K562 (cell line): ENCODE measurements around the gene LY6G6C. TPM values are rescaled to one million over a fixed set of nuclear protein-coding genes. Genes with fewer than 3 reads are reported as not detected.

Experiments used
- FOXM1 ChIP-seq, 2 experiments: fragments of 450-650 bp in 1 of 2; sonication (generic) in 1 of 2; formaldehyde crosslinking in 1 of 2; IDR thresholded peaks; 2 replicates each; pipeline versions ENCODE4 v1.6.1 to v1.9.0; 2017 to 2022; ENCODE audit warnings: low read depth in 2 of 2, mild to moderate bottlenecking in 2 of 2, missing genetic modification reagents in 1 of 2, moderate library complexity in 1 of 2
- HSF4 ChIP-seq: fragments of 250-450 bp; sonication (Bioruptor Pico); IDR thresholded peaks from 2 replicates; pipeline ENCODE4 v2.1.2; 2022; ENCODE audit warnings: mild to moderate bottlenecking, moderate library complexity, borderline replicate concordance
- MEF2A ChIP-seq: IDR thresholded peaks from 2 replicates; pipeline ENCODE4 v1.6.1; 2011; ENCODE audit warnings: low read depth, mild to moderate bottlenecking, low read length, moderate library complexity; ENCODE audit not compliant: control insufficient read depth
- MYNN ChIP-seq, 2 experiments: sonication (generic); formaldehyde crosslinking in 1 of 2; IDR thresholded peaks; 2 replicates each; pipeline versions ENCODE4 v1.5.0 to v1.6.1; 2016 to 2020; ENCODE audit warnings: antibody characterized with exemption in 1 of 2, missing genetic modification reagents in 1 of 2
- NRF1 ChIP-seq, 2 experiments: fragments of 450-650 bp; IDR thresholded peaks in 1 of 2; conservative IDR thresholded peaks in 1 of 2; 2 replicates each; pipeline ENCODE4 v1.6.1; 2014; ENCODE audit warnings: mild to moderate bottlenecking in 2 of 2
- PTTG1 ChIP-seq: fragments of 450-650 bp; IDR thresholded peaks from 2 replicates; pipeline ENCODE4 v1.6.1; 2016; ENCODE audit warnings: low read depth, mild to moderate bottlenecking, missing genetic modification characterization, missing compliant biosample characterization
- SRF ChIP-seq, 2 experiments: fragments of 250-450, 450-650 bp in 1 of 2; sonication (Bioruptor Pico) in 1 of 2; sonication (generic) in 1 of 2; formaldehyde crosslinking; IDR thresholded peaks; 2 replicates each; pipeline versions ENCODE4 v1.5.0 to v1.5.1; 2020 to 2022; ENCODE audit warnings: mild to moderate bottlenecking in 1 of 2, missing genetic modification reagents in 1 of 2
- SUPT5H ChIP-seq: fragments of 450-650 bp; IDR thresholded peaks from 2 replicates; pipeline ENCODE4 v1.6.1; 2016
- TAF7 ChIP-seq: fragments of 450-650 bp; IDR thresholded peaks from 2 replicates; pipeline ENCODE4 v1.6.1; 2016; ENCODE audit warnings: missing genetic modification characterization, missing compliant biosample characterization
- ZNF121 ChIP-seq: sonication (generic); formaldehyde crosslinking; conservative IDR thresholded peaks from 2 replicates; pipeline ENCODE4 v1.8.0; 2022; ENCODE audit warnings: missing genetic modification reagents
- polyA plus RNA-seq, 8 experiments: library from polyadenylated mRNA; depleted of rRNA in 4 of 8; stranded (reverse) in 5 of 8; unstranded in 3 of 8; fragments of >200 nt; fragmentation: Nextera tagmentation in 2 of 8; fragmentation: Illumina TruSeq in 1 of 8; extraction: Ambion mirVana in 2 of 8; extraction: Trizol in 1 of 8; gene quantifications; 2 replicates each; pipeline versions ENCODE4 v1.2.1 to v1.2.3, GENCODE V29; 2011 to 2014; ENCODE audit warnings: inconsistent platforms in 1 of 8, missing spikeins in 1 of 8
- total RNA-seq, 7 experiments: library from RNA; depleted of rRNA in 6 of 7; stranded (reverse); fragments of >200 nt in 6 of 7; fragmentation: Illumina TruSeq in 2 of 7; extraction: Trizol in 2 of 7; gene quantifications; 2 replicates each; pipeline versions ENCODE4 v1.2.1 to v1.2.3, GENCODE V29; 2011 to 2021; ENCODE audit warnings: low replicate concordance in 1 of 7
- TF ChIP-seq, protein P1 (sequence below): fragments of 450-650 bp; IDR thresholded peaks from 2 replicates; pipeline ENCODE4 v1.6.1; 2018; ENCODE audit not compliant: partially characterized antibody
- TF ChIP-seq, protein P2 (sequence below): fragments of 450-650 bp; formaldehyde crosslinking; IDR thresholded peaks from 2 replicates; pipeline ENCODE4 v1.4.0; 2022; ENCODE audit warnings: missing genetic modification characterization
- TF ChIP-seq, protein P3 (sequence below): fragments of 450-650 bp; IDR thresholded peaks from 2 replicates; pipeline ENCODE4 v1.6.1; 2016; ENCODE audit warnings: mild to moderate bottlenecking

Gene LY6G6C
- total and polyA plus RNA-seq, 9 of the 15 experiments (the other 6 are each of a cell fraction or from before 2014, with no cell fraction given) = 0.06 to 0.20 TPM; not detected in 7

DNA sequence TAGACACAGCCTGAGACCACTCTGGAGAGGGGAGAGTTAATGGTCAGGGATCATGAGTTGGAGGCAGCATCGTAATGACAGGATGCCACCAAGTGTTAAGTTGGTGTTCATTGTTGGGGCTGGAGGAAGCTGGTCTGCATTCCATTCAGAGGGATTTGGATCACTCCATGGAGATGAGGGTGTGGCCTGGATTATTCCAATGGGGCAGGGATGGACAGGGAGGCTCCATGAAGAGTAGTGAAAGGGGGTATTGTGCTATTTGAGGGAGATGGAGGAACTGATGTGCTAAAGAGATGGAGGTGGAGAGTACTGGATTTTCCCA is 42.0 kb upstream of the LY6G6C start (continued):
- TF ChIP-seq, protein P1, sequence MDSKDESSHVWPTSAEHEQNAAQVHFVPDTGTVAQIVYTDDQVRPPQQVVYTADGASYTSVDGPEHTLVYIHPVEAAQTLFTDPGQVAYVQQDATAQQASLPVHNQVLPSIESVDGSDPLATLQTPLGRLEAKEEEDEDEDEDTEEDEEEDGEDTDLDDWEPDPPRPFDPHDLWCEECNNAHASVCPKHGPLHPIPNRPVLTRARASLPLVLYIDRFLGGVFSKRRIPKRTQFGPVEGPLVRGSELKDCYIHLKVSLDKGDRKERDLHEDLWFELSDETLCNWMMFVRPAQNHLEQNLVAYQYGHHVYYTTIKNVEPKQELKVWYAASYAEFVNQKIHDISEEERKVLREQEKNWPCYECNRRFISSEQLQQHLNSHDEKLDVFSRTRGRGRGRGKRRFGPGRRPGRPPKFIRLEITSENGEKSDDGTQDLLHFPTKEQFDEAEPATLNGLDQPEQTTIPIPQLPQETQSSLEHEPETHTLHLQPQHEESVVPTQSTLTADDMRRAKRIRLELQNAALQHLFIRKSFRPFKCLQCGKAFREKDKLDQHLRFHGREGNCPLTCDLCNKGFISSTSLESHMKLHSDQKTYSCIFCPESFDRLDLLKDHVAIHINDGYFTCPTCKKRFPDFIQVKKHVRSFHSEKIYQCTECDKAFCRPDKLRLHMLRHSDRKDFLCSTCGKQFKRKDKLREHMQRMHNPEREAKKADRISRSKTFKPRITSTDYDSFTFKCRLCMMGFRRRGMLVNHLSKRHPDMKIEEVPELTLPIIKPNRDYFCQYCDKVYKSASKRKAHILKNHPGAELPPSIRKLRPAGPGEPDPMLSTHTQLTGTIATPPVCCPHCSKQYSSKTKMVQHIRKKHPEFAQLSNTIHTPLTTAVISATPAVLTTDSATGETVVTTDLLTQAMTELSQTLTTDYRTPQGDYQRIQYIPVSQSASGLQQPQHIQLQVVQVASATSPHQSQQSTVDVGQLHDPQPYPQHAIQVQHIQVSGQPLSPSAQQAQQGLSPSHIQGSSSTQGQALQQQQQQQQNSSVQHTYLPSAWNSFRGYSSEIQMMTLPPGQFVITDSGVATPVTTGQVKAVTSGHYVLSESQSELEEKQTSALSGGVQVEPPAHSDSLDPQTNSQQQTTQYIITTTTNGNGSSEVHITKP = peak; percentile 96
- TF ChIP-seq HSF4 (CRISPR knock-in tag) (no peak), ZNF121 (CRISPR knock-in tag) (no peak), SUPT5H (peak; percentile 41; the same call in 1 of the 2 replicates), MEF2A (no peak), MYNN (IDR thresholded peaks at IDR 0.05) (peak; percentile 8; the same call in 1 of the 2 replicates), MYNN (CRISPR knock-in tag; IDR thresholded peaks at IDR 0.05) (no peak), PTTG1 (tag) (no peak), NRF1 (conservative IDR thresholded peaks at IDR 0.05 in 1 of 2, IDR thresholded peaks at IDR 0.05 in 1 of 2) (no peak), SRF (CRISPR knock-in tag; IDR thresholded peaks at IDR 0.05) (no peak), TAF7 (tag) (no peak), FOXM1 (IDR thresholded peaks at IDR 0.05; ENCODE audit: low read depth) (no peak), FOXM1 (CRISPR knock-in tag; IDR thresholded peaks at IDR 0.05; ENCODE audit: low read depth) (no peak)
- TF ChIP-seq, protein P2, sequence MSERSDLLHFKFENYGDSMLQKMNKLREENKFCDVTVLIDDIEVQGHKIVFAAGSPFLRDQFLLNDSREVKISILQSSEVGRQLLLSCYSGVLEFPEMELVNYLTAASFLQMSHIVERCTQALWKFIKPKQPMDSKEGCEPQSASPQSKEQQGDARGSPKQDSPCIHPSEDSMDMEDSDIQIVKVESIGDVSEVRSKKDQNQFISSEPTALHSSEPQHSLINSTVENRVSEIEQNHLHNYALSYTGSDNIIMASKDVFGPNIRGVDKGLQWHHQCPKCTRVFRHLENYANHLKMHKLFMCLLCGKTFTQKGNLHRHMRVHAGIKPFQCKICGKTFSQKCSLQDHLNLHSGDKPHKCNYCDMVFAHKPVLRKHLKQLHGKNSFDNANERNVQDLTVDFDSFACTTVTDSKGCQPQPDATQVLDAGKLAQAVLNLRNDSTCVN (CRISPR knock-in tag) = peak; percentile 58; the same call in 1 of the 2 replicates
- TF ChIP-seq, protein P3, sequence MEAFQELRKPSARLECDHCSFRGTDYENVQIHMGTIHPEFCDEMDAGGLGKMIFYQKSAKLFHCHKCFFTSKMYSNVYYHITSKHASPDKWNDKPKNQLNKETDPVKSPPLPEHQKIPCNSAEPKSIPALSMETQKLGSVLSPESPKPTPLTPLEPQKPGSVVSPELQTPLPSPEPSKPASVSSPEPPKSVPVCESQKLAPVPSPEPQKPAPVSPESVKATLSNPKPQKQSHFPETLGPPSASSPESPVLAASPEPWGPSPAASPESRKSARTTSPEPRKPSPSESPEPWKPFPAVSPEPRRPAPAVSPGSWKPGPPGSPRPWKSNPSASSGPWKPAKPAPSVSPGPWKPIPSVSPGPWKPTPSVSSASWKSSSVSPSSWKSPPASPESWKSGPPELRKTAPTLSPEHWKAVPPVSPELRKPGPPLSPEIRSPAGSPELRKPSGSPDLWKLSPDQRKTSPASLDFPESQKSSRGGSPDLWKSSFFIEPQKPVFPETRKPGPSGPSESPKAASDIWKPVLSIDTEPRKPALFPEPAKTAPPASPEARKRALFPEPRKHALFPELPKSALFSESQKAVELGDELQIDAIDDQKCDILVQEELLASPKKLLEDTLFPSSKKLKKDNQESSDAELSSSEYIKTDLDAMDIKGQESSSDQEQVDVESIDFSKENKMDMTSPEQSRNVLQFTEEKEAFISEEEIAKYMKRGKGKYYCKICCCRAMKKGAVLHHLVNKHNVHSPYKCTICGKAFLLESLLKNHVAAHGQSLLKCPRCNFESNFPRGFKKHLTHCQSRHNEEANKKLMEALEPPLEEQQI = no peak
